Measurements from ENCODE around the gene MAST4.

DNA sequence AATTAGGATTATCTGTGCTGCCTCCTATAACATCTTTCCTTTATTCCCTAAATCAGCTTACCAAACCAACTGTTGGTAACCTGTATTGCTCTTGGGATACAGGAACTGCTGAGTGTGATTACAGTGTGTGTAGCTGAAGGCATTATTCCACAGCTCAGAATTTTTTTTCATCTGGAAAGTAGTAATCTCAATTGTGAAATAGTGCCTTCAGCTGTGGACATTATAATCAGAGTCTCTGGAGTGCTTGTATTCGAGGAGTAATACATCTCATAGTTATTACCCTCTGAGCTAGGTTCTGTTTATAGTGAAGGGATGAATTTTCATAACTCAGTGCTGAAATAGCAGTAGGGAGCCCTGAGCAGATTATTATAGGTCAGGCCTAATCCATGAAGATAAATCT is 199.5 kb downstream of the MAST4 start:
- TF ChIP-seq HNF4A (conservative IDR thresholded peaks at IDR 0.05) (no peak), TAF1 (conservative IDR thresholded peaks at IDR 0.05) (no peak)
- TF ChIP-seq, protein P1, sequence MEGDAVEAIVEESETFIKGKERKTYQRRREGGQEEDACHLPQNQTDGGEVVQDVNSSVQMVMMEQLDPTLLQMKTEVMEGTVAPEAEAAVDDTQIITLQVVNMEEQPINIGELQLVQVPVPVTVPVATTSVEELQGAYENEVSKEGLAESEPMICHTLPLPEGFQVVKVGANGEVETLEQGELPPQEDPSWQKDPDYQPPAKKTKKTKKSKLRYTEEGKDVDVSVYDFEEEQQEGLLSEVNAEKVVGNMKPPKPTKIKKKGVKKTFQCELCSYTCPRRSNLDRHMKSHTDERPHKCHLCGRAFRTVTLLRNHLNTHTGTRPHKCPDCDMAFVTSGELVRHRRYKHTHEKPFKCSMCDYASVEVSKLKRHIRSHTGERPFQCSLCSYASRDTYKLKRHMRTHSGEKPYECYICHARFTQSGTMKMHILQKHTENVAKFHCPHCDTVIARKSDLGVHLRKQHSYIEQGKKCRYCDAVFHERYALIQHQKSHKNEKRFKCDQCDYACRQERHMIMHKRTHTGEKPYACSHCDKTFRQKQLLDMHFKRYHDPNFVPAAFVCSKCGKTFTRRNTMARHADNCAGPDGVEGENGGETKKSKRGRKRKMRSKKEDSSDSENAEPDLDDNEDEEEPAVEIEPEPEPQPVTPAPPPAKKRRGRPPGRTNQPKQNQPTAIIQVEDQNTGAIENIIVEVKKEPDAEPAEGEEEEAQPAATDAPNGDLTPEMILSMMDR (IDR thresholded peaks at IDR 0.05; ENCODE audit: low read depth, low read length, missing input control), result no peak

Measured in liver (tissue), 3 donors.